ENCODE data around the gene ZFAND3.

Gene ZFAND3

GRCh38 chr6:37954791-37955190, 135.3 kb downstream of the ZFAND3 start:
- Histone ChIP-seq H3K4ac (ENCODE audit: low read depth in 1 of 2, low read length in 2 of 2) (no peak overlapping the region), H3K27ac (ENCODE audit: low read length, poor library complexity, severe bottlenecking) (no peak overlapping the region), H3K9me3 (ENCODE audit: control insufficient read depth, low read length) (no peaks in the 10 kb centered on the region), H3K36me3 (ENCODE audit: control insufficient read depth in 1 of 2, insufficient read depth in 2 of 2, low read depth in 1 of 2, low read length in 2 of 2) (no peaks in the 10 kb centered on the region), H2BK15ac (ENCODE audit: low read depth, poor library complexity, severe bottlenecking) (no peak overlapping the region), H3K4me3 (ENCODE audit: insufficient read depth in 1 of 2, low read depth in 1 of 2, low read length in 2 of 2) (no peak overlapping the region), H3K79me1 (replicated peaks; ENCODE audit: low read length, poor library complexity, severe bottlenecking) (peaks cover 13% of the 10 kb centered on the region), H3K4me2 (ENCODE audit: low read length, poor library complexity, severe bottlenecking) (no peak overlapping the region), H2BK5ac (ENCODE audit: low read depth, low read length, poor library complexity, severe bottlenecking) (no peak overlapping the region), H3K14ac (ENCODE audit: low read length in 2 of 2) (no peak overlapping the region), H3K23ac (ENCODE audit: low read length in 2 of 2) (no peak overlapping the region), H2BK120ac (ENCODE audit: low read depth, low read length) (no peak overlapping the region), H4K91ac (ENCODE audit: low read length) (no peak overlapping the region), H2AK5ac (ENCODE audit: low read length, severe bottlenecking) (no peak overlapping the region), H3K27me3 (ENCODE audit: control insufficient read depth in 1 of 2, insufficient read depth in 1 of 2, low read length in 2 of 2) (no peaks in the 10 kb centered on the region), H2BK12ac (ENCODE audit: low read length in 2 of 2) (no peak overlapping the region), H3K4me1 (ENCODE audit: control insufficient read depth, insufficient read depth, low read depth, low read length) (peaks cover 1% of the 10 kb centered on the region), H2AFZ (ENCODE audit: low read depth, low read length) (no peak overlapping the region), H4K8ac (ENCODE audit: low read length) (no peak overlapping the region), H3K18ac (ENCODE audit: low read depth in 1 of 2, low read length in 2 of 2) (no peak overlapping the region), H3K9ac (ENCODE audit: low read length) (no peak overlapping the region)
- no peak for DNase-seq

GRCh38 chr6:37956711-37957275, 137.3 kb downstream of the ZFAND3 start:
- peaks cover 20% of the 10 kb centered on the region for H3K79me1 ChIP-seq (replicated peaks; ENCODE audit: low read length, poor library complexity, severe bottlenecking)
- no peak overlapping the region for H2BK15ac ChIP-seq (ENCODE audit: low read depth, poor library complexity, severe bottlenecking)
- WGBS: 89% methylated on average over 5 of the region's 5 CpGs
- H3K36me3 ChIP-seq (ENCODE audit: control insufficient read depth in 1 of 2, insufficient read depth in 2 of 2, low read depth in 1 of 2, low read length in 2 of 2): no peaks in the 10 kb centered on the region
- no peak overlapping the region for H2AFZ ChIP-seq (ENCODE audit: low read depth, low read length)
- H3K4me2 ChIP-seq (ENCODE audit: low read length, poor library complexity, severe bottlenecking): no peak overlapping the region
- no peak overlapping the region for H3K4me3 ChIP-seq (ENCODE audit: insufficient read depth in 1 of 2, low read depth in 1 of 2, low read length in 2 of 2)
- H3K4ac ChIP-seq (ENCODE audit: low read depth in 1 of 2, low read length in 2 of 2): no peak overlapping the region
- no peak overlapping the region for H4K8ac ChIP-seq (ENCODE audit: low read length)
- no peaks in the 10 kb centered on the region for H3K27me3 ChIP-seq (ENCODE audit: control insufficient read depth in 1 of 2, insufficient read depth in 1 of 2, low read length in 2 of 2)
- H2BK12ac ChIP-seq (ENCODE audit: low read length in 2 of 2): no peak overlapping the region
- no peak overlapping the region for H3K14ac ChIP-seq (ENCODE audit: low read length in 2 of 2)
- no peak overlapping the region for H2BK5ac ChIP-seq (ENCODE audit: low read depth, low read length, poor library complexity, severe bottlenecking)
- no peak overlapping the region for H3K23ac ChIP-seq (ENCODE audit: low read length in 2 of 2)
- H2BK120ac ChIP-seq (ENCODE audit: low read depth, low read length): no peak overlapping the region
- no peak overlapping the region for H3K18ac ChIP-seq (ENCODE audit: low read depth in 1 of 2, low read length in 2 of 2)
- no peak overlapping the region for H2AK5ac ChIP-seq (ENCODE audit: low read length, severe bottlenecking)
- H3K27ac ChIP-seq (ENCODE audit: low read length, poor library complexity, severe bottlenecking): no peak overlapping the region
- no peak for DNase-seq
- H3K9ac ChIP-seq (ENCODE audit: low read length): no peak overlapping the region
- peaks cover 4% of the 10 kb centered on the region for H3K4me1 ChIP-seq (ENCODE audit: control insufficient read depth, insufficient read depth, low read depth, low read length)
- no peaks in the 10 kb centered on the region for H3K9me3 ChIP-seq (ENCODE audit: control insufficient read depth, low read length)
- H4K91ac ChIP-seq (ENCODE audit: low read length): no peak overlapping the region

GRCh38 chr6:37959061-37959460, 139.5 kb downstream of the ZFAND3 start:
- no peak overlapping the region for H3K23ac ChIP-seq (ENCODE audit: low read length in 2 of 2)
- H3K79me1 ChIP-seq (replicated peaks; ENCODE audit: low read length, poor library complexity, severe bottlenecking): peaks cover 21% of the 10 kb centered on the region
- no peak overlapping the region for H3K27ac ChIP-seq (ENCODE audit: low read length, poor library complexity, severe bottlenecking)
- H3K18ac ChIP-seq (ENCODE audit: low read depth in 1 of 2, low read length in 2 of 2): no peak overlapping the region
- H2BK15ac ChIP-seq (ENCODE audit: low read depth, poor library complexity, severe bottlenecking): no peak overlapping the region
- H2AFZ ChIP-seq (ENCODE audit: low read depth, low read length): no peak overlapping the region
- no peak for DNase-seq
- no peak overlapping the region for H3K9ac ChIP-seq (ENCODE audit: low read length)
- no peak overlapping the region for H3K4me2 ChIP-seq (ENCODE audit: low read length, poor library complexity, severe bottlenecking)
- H2BK12ac ChIP-seq (ENCODE audit: low read length in 2 of 2): no peak overlapping the region
- no peak overlapping the region for H2BK5ac ChIP-seq (ENCODE audit: low read depth, low read length, poor library complexity, severe bottlenecking)
- H3K27me3 ChIP-seq (ENCODE audit: control insufficient read depth in 1 of 2, insufficient read depth in 1 of 2, low read length in 2 of 2): no peaks in the 10 kb centered on the region
- no peak overlapping the region for H3K4ac ChIP-seq (ENCODE audit: low read depth in 1 of 2, low read length in 2 of 2)
- H3K4me3 ChIP-seq (ENCODE audit: insufficient read depth in 1 of 2, low read depth in 1 of 2, low read length in 2 of 2): no peak overlapping the region
- WGBS: 90% methylated on average over 3 of the region's 3 CpGs
- H4K91ac ChIP-seq (ENCODE audit: low read length): no peak overlapping the region
- no peak overlapping the region for H4K8ac ChIP-seq (ENCODE audit: low read length)
- peaks cover 3% of the 10 kb centered on the region for H3K4me1 ChIP-seq (ENCODE audit: control insufficient read depth, insufficient read depth, low read depth, low read length)
- no peaks in the 10 kb centered on the region for H3K9me3 ChIP-seq (ENCODE audit: control insufficient read depth, low read length)
- H2AK5ac ChIP-seq (ENCODE audit: low read length, severe bottlenecking): no peak overlapping the region
- H3K14ac ChIP-seq (ENCODE audit: low read length in 2 of 2): no peak overlapping the region
- H3K36me3 ChIP-seq (ENCODE audit: control insufficient read depth in 1 of 2, insufficient read depth in 2 of 2, low read depth in 1 of 2, low read length in 2 of 2): no peaks in the 10 kb centered on the region
- no peak overlapping the region for H2BK120ac ChIP-seq (ENCODE audit: low read depth, low read length)

GRCh38 chr6:37960139-37960935, 140.8 kb downstream of the ZFAND3 start:
- Histone ChIP-seq H3K4me2 (ENCODE audit: low read length, poor library complexity, severe bottlenecking) (no peak overlapping the region), H3K23ac (ENCODE audit: low read length in 2 of 2) (no peak overlapping the region), H2BK15ac (ENCODE audit: low read depth, poor library complexity, severe bottlenecking) (no peak overlapping the region), H3K14ac (ENCODE audit: low read length in 2 of 2) (no peak overlapping the region), H2BK120ac (ENCODE audit: low read depth, low read length) (no peak overlapping the region), H2AK5ac (ENCODE audit: low read length, severe bottlenecking) (no peak overlapping the region), H3K4ac (ENCODE audit: low read depth in 1 of 2, low read length in 2 of 2) (no peak overlapping the region), H3K9ac (ENCODE audit: low read length) (no peak overlapping the region), H2AFZ (ENCODE audit: low read depth, low read length) (no peak overlapping the region), H4K8ac (ENCODE audit: low read length) (no peak overlapping the region), H4K91ac (ENCODE audit: low read length) (no peak overlapping the region), H3K27ac (ENCODE audit: low read length, poor library complexity, severe bottlenecking) (no peak overlapping the region), H3K79me1 (replicated peaks; ENCODE audit: low read length, poor library complexity, severe bottlenecking) (peaks cover 24% of the 10 kb centered on the region), H2BK5ac (ENCODE audit: low read depth, low read length, poor library complexity, severe bottlenecking) (no peak overlapping the region), H3K4me1 (ENCODE audit: control insufficient read depth, insufficient read depth, low read depth, low read length) (peaks cover 3% of the 10 kb centered on the region), H3K18ac (ENCODE audit: low read depth in 1 of 2, low read length in 2 of 2) (no peak overlapping the region), H3K4me3 (ENCODE audit: insufficient read depth in 1 of 2, low read depth in 1 of 2, low read length in 2 of 2) (no peak overlapping the region), H3K27me3 (ENCODE audit: control insufficient read depth in 1 of 2, insufficient read depth in 1 of 2, low read length in 2 of 2) (no peaks in the 10 kb centered on the region), H3K36me3 (ENCODE audit: control insufficient read depth in 1 of 2, insufficient read depth in 2 of 2, low read depth in 1 of 2, low read length in 2 of 2) (peaks cover 0 to 5% of the 10 kb centered on the region in 2 experiments), H2BK12ac (ENCODE audit: low read length in 2 of 2) (no peak overlapping the region), H3K9me3 (ENCODE audit: control insufficient read depth, low read length) (no peaks in the 10 kb centered on the region)
- no peak for DNase-seq
- no CpG with 5 or more reads among the region's 4 CpGs for WGBS
